ENCODE data around the gene BMF.

Gene BMF

GRCh38 chr15:40104296-40104864, 4.3 kb downstream of the BMF start:
- no peak for DNase-seq

DNA sequence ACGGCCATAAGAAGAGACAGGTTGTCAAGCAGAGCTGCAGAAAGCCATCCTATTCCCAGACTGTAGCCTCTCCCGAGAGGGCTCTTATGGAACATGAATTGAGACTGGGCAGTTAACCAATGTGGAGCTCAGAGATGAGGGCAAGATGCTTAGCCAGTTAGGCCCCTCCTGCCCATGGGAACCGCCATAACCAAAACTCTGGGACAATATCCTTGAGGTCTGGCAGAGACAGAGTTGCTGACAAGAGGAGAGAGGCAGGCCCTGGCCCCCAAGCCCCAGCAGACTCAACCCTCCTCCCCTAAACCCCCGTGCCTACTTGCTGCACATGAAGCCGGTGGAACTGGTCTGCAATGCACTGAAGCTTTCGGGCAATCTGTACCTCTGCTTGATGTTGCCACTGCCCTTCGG, 4.8 kb downstream of the BMF start:
- DNase-seq = peak in 1 of 56 donors; percentile 35

GRCh38 chr15:40102897-40103858, 5.5 kb downstream of the BMF start:
- DNase-seq = peak in 54 of 56 donors; percentile 32 to 90 (median 77)

- DNase-seq = no peak
These were observed 7.5 kb downstream of the BMF start for GRCh38 chr15:40100947-40101905.

DNA sequence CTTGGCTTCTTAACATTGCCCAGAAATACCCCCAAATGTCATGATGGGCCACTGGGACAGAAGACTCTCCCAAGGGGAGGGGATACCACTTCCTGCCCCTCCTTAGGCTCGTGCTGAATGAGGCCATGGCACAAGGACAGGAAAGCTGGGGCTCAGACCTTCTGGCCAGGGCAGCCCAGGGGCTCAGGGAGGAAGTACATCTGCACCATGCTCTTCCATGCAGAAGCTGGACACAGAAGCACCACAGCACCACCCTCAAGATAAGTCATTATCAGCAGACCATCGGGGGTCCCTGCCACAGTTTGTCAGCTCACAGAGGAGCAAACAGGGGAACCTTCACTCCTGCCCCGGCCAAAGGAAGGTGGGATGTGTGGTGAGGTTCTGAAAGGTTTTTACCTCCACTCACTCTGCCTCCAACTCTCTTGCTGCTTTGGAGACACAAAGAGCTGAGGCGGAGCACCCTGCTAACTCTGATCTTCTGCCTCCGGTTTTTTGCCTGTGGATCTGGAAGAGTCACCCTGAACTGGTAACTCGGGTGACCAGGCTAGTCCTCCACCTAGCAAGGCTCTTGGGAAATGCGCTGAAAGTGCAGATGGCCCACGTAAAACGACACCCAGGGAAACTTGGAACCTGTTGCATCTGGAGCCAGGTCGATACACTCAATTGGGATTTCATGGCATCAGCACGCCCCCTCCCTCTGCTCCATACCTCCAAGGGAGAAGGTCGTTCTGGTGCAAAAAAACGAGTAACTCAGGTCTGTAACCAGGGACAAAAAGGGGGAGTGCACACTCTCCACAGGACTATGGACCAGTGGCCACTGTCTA, 8.3 kb downstream of the BMF start:
- peak in 1 of 56 donors; percentile 14 for DNase-seq

GRCh38 chr15:40098489-40099261, 10.0 kb downstream of the BMF start:
- DNase-seq = peak in 38 of 56 donors; percentile 13 to 74 (median 48)

- peak in 4 of 56 donors; percentile 12 to 30 (median 21) for DNase-seq
These were observed 10.7 kb downstream of the BMF start for GRCh38 chr15:40097968-40098476.

DNA sequence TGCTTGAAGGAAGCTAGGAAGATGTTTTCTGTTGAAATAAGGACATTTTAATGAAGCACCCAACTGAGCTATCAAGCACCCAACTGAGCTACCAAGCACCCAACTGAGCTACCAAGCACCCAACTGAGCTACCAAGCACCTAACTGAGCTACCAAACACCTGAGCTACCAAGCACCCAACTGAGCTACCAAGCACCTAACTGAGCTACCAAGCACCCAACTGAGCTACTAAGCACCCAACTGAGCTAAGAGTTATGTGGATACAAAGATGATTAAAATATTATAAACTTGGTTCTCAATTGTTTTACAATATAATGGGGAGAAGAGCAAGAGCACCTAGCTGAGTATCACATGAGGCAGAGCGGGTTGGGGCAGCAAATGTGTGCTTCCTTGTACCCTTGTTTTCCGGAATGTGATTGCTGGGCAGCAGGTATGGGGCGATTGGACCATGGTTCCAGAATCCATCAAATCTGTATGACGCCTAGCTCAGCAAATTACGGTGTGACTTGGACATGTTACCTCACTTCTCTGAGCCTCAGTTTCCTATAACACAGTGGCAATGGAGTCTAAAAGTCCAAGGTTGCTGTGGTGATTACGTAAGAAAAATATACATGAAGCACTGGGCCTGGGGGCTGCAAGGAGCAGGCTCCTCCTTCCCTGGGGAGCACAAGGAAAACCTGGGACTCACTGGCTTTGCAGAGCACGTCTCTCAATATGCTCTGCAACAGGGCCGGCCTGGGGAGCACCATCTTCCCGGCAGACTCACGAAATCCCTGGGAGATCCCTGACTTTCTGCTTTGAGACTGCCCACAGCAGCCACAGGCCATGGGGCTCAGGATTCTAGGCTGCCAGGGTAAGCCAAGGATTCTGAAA, 11.3 kb downstream of the BMF start:
- DNase-seq = no peak

GRCh38 chr15:40096094-40096891, 12.4 kb downstream of the BMF start:
- DNase-seq = peak in 14 of 56 donors; percentile 4 to 36 (median 22)

DNA sequence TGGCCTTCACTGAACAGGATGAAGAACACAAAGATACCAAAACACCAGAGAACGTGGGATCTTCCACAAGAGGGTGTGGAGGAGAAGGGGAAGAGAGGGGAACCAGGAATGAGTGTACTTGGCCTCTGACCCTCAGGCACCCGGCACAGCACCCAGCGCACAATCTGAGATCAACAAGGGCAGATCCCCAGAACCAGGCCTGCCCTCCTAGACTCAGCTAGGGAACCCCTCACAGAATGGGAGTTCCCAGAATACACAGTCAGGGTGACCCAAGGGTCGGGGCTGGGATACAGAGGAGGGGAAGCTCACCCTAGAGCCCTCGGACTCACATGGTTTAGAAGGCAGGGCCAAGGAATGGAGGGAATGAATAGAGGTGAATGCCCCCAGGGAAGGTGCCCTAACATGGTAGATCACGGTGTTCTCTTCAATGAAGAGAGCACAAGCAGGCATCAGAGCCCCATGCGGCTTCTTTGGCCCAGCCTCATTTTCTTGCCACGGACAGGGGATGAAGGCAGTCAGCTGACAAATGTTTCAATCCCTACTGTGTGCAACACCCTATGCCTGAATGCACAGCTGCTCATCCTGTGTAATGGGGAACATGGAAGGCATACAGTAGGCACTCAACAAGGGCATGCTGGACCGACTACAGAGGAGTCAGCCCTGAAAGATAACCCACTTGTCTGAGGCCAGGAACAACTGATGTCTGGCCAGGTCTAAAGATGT, 13.1 kb downstream of the BMF start:
- no peak for DNase-seq

- DNase-seq = no peak
These were observed 14.5 kb downstream of the BMF start for GRCh38 chr15:40094156-40094555.

DNA sequence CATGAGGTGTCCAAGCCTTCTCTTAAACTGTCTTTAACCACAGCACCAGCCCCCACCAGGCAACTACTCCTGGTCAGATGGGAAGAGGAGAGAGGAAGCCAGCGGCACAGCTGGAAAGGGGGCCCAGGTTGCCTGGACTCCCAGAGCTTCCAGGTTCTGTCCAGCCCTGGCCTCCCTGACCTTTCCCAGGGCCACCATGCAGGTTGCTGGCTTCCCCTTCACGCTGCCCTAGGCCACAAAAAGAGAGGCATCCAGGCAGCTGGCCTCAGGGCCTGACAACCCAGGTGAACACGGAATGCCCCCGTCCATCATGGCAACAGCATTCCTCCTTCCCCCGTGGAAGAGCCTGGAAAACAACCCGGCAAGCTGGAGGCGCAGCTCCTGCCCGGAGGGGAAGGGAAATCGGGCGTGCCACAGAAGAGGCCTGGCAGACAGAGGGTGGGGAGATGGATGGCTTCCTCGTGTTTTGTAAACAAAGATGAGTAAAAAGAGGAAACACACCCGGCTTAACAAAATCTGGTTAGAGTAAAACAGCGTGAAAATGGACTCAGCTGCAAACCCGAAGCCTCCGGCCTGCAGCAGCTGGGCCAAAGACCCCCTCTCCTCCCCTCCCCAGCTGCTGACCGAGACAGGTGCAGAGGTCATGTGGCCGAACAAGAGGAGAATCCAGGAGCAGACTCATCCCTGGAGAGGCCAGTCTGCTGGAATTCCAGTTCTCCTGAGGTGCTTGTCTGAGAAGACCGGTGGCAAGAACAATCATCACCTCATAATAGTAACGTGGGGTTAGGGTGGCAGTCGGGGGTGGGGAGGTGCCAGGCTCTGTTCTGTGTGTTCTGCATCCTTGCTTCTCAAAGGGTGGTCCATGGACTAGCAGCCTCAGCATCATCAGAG, 15.5 kb downstream of the BMF start:
- no peak for DNase-seq

- peak in 6 of 56 donors; percentile 8 to 31 (median 14) for DNase-seq
These were observed 16.3 kb downstream of the BMF start for GRCh38 chr15:40092256-40092978.

DNA sequence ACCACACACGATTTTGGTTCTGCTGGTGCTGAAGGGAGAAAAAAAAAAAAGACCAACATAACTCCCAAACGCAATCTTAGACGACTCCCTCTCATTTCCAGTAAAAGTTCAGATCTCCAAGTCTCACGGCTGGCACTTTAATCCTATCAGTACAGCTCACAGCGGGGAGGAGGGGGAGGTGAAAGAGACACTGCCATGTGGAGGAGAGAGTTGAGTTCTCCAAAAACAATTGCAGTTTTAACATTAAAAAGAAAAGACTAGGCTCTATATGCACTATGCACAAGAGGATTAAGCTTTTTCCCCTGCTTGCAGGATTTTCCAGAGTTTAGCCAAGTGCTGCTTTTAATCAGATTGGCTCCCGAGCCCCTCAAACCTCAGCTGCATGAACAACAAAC, 16.8 kb downstream of the BMF start:
- no peak for DNase-seq
